ENCODE results near the gene INPP5A.

DNA sequence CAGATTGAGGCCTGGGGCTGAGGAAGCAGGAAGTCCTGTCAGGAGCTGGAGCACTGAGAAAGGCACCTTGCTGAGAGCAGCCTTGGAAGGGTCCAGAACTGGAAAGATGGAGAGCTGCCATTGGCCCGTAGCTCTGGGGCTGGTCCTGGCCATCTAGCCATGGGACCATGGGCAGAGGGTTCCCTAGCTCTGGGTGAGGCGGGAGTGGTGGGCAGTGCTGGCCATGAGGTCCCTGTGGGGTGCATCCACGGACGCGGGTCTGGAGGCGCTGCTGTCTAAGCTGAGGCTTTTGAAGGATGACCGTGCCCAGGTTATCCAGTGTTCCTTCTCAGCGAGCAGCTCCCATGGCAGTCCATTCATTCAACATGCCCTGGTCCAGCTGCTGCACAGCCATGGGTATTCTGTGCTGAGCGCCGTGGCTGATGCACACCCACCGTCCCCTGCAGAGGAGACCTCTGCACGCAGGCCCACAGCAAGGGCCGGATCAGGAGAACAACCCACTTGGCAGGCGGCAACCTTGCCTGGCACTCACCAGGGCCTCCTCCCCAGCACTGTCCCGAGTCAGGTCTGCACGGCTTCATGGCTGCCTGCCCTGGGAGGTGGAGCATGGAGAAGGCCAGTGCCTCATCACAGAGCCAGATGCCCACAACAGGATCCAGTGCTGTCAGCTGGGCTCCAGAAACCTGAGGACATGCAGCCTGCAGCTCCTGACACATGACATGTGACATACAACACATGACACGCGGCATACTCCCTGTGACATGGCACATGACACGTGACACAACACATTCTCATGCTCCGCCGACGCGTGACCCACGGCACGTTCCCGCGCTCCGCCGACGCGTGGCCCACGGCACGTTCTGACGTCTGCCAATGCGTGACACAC is 121.9 kb downstream of the INPP5A start:
- TF ChIP-seq, protein P1, sequence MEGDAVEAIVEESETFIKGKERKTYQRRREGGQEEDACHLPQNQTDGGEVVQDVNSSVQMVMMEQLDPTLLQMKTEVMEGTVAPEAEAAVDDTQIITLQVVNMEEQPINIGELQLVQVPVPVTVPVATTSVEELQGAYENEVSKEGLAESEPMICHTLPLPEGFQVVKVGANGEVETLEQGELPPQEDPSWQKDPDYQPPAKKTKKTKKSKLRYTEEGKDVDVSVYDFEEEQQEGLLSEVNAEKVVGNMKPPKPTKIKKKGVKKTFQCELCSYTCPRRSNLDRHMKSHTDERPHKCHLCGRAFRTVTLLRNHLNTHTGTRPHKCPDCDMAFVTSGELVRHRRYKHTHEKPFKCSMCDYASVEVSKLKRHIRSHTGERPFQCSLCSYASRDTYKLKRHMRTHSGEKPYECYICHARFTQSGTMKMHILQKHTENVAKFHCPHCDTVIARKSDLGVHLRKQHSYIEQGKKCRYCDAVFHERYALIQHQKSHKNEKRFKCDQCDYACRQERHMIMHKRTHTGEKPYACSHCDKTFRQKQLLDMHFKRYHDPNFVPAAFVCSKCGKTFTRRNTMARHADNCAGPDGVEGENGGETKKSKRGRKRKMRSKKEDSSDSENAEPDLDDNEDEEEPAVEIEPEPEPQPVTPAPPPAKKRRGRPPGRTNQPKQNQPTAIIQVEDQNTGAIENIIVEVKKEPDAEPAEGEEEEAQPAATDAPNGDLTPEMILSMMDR (IDR thresholded peaks at IDR 0.05; ENCODE audit: low read depth, low read length, poor library complexity, severe bottlenecking), result no peak
- TF ChIP-seq EZH2phosphoT487 (IDR thresholded peaks at IDR 0.05; ENCODE audit: borderline replicate concordance, low read length), result no peak

Data from DOHH2 (cell line).